Measurements from ENCODE around the gene IL22RA1. TPM values are rescaled to one million over a fixed set of nuclear protein-coding genes. Genes with fewer than 3 reads are reported as not detected.

Gene IL22RA1
- total and polyA plus RNA-seq, 7 experiments from 2014 or later: not detected

DNA sequence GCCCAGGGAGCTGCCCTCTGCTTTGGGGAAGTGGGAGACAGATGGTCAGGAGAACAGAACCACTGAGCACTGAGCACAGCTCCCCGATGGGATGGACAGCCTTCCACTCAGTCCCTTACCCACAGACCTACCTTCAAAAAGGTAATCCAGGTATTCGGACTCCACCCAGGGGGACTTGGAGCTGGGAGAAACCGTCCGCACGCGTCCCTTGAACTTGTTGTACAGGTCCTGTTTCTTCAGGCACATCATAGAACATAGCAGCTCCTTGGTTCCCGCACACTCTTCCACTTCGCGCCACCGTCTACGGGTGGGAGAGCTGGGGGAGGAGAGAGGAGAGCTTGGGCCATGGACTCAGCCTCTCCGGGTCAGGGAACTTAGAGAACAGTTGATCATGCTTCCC, 26.3 kb upstream of the IL22RA1 start:
- Mint-ChIP-seq H3K27me3 (peaks cover 0 to 4% (median 0%) of the 10 kb centered on the region in 5 donors), H3K4me1 (no peaks in the 10 kb centered on the region), H3K4me3 (no peak overlapping the region), H3K9me3 (no peaks in the 10 kb centered on the region), H3K36me3 (peaks cover 0 to 20% (median 6%) of the 10 kb centered on the region in 5 donors), H3K27ac (no peak overlapping the region)
- no peak overlapping the region for H3K4me3 ChIP-seq (ENCODE audit: low read length)
- intact Hi-C loops (cut with micrococcal nuclease): no loop called here
- DNase-seq (no peak), ATAC-seq (no peak)
- H3K36me3 ChIP-seq (ENCODE audit: control insufficient read depth in 2 of 3, insufficient read depth in 3 of 3, low read length in 3 of 3): no peaks in the 10 kb centered on the region
- CTCF ChIA-PET: no interaction called here
- no peaks in the 10 kb centered on the region for H3K9me3 ChIP-seq (ENCODE audit: control insufficient read depth in 2 of 3, low read length in 3 of 3)
- no peaks in the 10 kb centered on the region for H3K4me1 ChIP-seq (ENCODE audit: control insufficient read depth in 2 of 2, insufficient read depth in 2 of 2, low read length in 2 of 2)
- no peak overlapping the region for H3K27ac ChIP-seq (ENCODE audit: low read depth, low read length)
- H3K27me3 ChIP-seq (ENCODE audit: control insufficient read depth in 2 of 2, insufficient read depth in 2 of 2, low read length in 2 of 2): no peaks in the 10 kb centered on the region
- POLR2A ChIA-PET: interaction anchor here (0.7 kb wide), 1 partner anchor 89 kb away, joined by 4 read pairs; no protein-coding TSS in a partner anchor

DNA sequence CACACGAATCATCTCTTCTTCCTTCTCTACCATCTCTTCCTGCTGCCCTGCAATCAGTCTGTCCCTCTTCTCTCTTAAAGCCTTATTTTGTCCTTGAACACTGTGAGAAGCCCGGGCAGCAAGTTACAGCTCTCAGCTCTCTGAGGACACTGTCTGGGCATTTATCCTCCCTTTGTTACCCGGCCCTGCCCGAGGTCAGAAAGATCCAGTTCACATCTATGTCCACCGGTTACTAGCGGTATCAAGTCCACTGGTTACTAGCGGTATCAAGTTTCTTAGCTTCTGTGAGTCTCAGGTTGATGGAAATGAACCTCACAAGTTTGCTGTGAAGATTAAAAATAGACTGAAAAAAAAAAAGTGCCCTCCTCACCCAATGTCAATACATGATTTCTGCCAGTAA, 25.3 kb upstream of the IL22RA1 start:
- Mint-ChIP-seq H3K27ac (no peak overlapping the region), H3K36me3 (peaks cover 0 to 14% (median 3%) of the 10 kb centered on the region in 5 donors), H3K4me1 (no peaks in the 10 kb centered on the region), H3K4me3 (no peak overlapping the region), H3K9me3 (no peaks in the 10 kb centered on the region), H3K27me3 (peaks cover 0 to 1% (median 0%) of the 10 kb centered on the region in 5 donors)
- no peak for DNase-seq
- Histone ChIP-seq H3K36me3 (ENCODE audit: control insufficient read depth in 2 of 3, insufficient read depth in 3 of 3, low read length in 3 of 3) (no peaks in the 10 kb centered on the region), H3K4me3 (ENCODE audit: low read length) (no peak overlapping the region), H3K27me3 (ENCODE audit: control insufficient read depth in 2 of 2, insufficient read depth in 2 of 2, low read length in 2 of 2) (no peaks in the 10 kb centered on the region), H3K4me1 (ENCODE audit: control insufficient read depth in 2 of 2, insufficient read depth in 2 of 2, low read length in 2 of 2) (no peaks in the 10 kb centered on the region), H3K9me3 (ENCODE audit: control insufficient read depth in 2 of 3, low read length in 3 of 3) (no peaks in the 10 kb centered on the region), H3K27ac (ENCODE audit: low read depth, low read length) (no peak overlapping the region)
- ChIA-PET POLR2A (interaction anchor here (0.7 kb wide), 1 partner anchor 88 kb away, joined by 4 read pairs; no protein-coding TSS in a partner anchor), CTCF (no interaction called here)
- intact Hi-C loops (cut with micrococcal nuclease): no loop called here
- no peak for ATAC-seq

DNA sequence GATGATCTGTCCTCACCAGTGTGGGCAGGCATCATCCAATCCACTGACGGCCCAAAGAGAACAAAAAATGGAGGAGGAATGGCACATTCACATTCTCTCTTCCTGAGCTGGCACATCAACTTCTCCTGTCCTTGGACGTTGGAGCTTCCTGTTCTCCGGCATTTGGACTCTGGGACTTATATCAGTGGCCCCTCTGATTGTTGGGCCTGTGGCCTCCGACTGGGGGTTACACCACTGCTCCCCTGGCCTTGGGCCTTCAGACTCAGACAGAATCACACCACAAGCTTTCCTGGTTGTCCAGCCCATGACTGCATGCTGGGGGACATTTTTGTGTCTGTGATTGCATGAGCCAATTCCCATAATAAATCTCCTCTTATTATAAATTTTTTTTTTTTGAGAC, 24.1 kb upstream of the IL22RA1 start:
- Histone ChIP-seq H3K36me3 (ENCODE audit: control insufficient read depth in 2 of 3, insufficient read depth in 3 of 3, low read length in 3 of 3) (no peaks in the 10 kb centered on the region), H3K4me3 (ENCODE audit: low read length) (no peak overlapping the region), H3K27ac (ENCODE audit: low read depth, low read length) (no peak overlapping the region), H3K9me3 (ENCODE audit: control insufficient read depth in 2 of 3, low read length in 3 of 3) (no peaks in the 10 kb centered on the region), H3K27me3 (ENCODE audit: control insufficient read depth in 2 of 2, insufficient read depth in 2 of 2, low read length in 2 of 2) (no peaks in the 10 kb centered on the region), H3K4me1 (ENCODE audit: control insufficient read depth in 2 of 2, insufficient read depth in 2 of 2, low read length in 2 of 2) (no peaks in the 10 kb centered on the region)
- H3K27ac Mint-ChIP-seq: no peak overlapping the region
- H3K4me1 Mint-ChIP-seq: peaks cover 0 to 5% (median 4%) of the 10 kb centered on the region in 7 donors
- peaks cover 0 to 14% (median 3%) of the 10 kb centered on the region in 5 donors for H3K36me3 Mint-ChIP-seq
- CTCF ChIA-PET: no interaction called here
- intact Hi-C loops (cut with micrococcal nuclease): no loop called here
- POLR2A ChIA-PET: no interaction called here
- no peaks in the 10 kb centered on the region for H3K9me3 Mint-ChIP-seq
- no peaks in the 10 kb centered on the region for H3K27me3 Mint-ChIP-seq
- DNase-seq: no peak
- ATAC-seq: no peak
- no peak overlapping the region for H3K4me3 Mint-ChIP-seq

DNA sequence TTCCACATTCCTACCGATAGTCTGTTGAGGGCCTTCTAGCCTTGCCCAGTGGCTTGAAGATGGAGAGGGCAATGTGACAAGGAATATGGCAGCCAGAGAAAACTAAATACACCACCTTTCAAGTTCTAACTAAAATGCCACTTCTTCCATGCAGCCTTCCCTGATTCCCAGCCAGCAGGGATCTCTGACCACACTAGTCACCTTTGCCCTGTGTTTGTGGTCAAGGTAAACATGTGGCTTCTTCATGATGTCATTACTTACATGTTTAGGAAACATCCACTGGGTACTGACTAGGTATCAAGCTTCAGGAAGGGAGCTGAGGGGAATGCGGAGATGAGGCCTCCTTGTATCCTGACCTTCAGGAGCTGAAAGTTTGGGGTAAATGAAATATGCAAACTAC, 22.6 kb upstream of the IL22RA1 start:
- no peaks in the 10 kb centered on the region for H3K9me3 ChIP-seq (ENCODE audit: control insufficient read depth in 2 of 3, low read length in 3 of 3)
- no peaks in the 10 kb centered on the region for H3K4me1 ChIP-seq (ENCODE audit: control insufficient read depth in 2 of 2, insufficient read depth in 2 of 2, low read length in 2 of 2)
- no peak for DNase-seq
- no peak overlapping the region for H3K4me3 ChIP-seq (ENCODE audit: low read length)
- ChIA-PET CTCF (no interaction called here), POLR2A (no interaction called here)
- H3K27me3 Mint-ChIP-seq: no peaks in the 10 kb centered on the region
- H3K27ac ChIP-seq (ENCODE audit: low read depth, low read length): no peak overlapping the region
- H3K27ac Mint-ChIP-seq: peak overlapping the region in 1 of 9 donors; percentile 43
- H3K4me3 Mint-ChIP-seq: no peak overlapping the region
- no peaks in the 10 kb centered on the region for H3K9me3 Mint-ChIP-seq
- H3K4me1 Mint-ChIP-seq: peaks cover 0 to 7% (median 4%) of the 10 kb centered on the region in 7 donors
- H3K27me3 ChIP-seq (ENCODE audit: control insufficient read depth in 2 of 2, insufficient read depth in 2 of 2, low read length in 2 of 2): no peaks in the 10 kb centered on the region
- no peak for ATAC-seq
- peaks cover 0 to 14% (median 3%) of the 10 kb centered on the region in 5 donors for H3K36me3 Mint-ChIP-seq
- intact Hi-C loops (cut with micrococcal nuclease): no loop called here
- no peaks in the 10 kb centered on the region for H3K36me3 ChIP-seq (ENCODE audit: control insufficient read depth in 2 of 3, insufficient read depth in 3 of 3, low read length in 3 of 3)

DNA sequence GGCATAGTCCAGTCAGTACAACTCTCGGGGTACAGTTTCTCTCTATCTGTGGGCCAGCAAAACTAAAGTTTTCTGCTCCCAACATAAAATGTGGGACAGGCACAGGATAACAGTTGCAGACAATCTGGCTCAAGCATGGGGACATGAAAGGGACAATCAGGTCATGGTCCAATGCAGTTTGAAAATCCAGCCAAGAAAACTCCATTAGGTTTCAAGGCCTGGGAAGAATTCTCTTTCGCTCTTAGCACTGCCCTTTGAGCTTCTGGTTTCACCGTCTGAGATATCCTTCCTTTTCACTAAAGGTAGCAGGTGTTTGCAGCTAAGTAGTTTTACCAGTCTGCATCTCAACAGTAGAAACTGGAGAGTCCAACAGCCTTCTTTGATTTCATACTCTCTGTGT, 21.1 kb upstream of the IL22RA1 start:
- no peaks in the 10 kb centered on the region for H3K4me1 ChIP-seq (ENCODE audit: control insufficient read depth in 2 of 2, insufficient read depth in 2 of 2, low read length in 2 of 2)
- ATAC-seq (no peak), DNase-seq (no peak)
- H3K27ac ChIP-seq (ENCODE audit: low read depth, low read length): no peak overlapping the region
- H3K9me3 ChIP-seq (ENCODE audit: control insufficient read depth in 2 of 3, low read length in 3 of 3): no peaks in the 10 kb centered on the region
- ChIA-PET CTCF (no interaction called here), POLR2A (no interaction called here)
- no peaks in the 10 kb centered on the region for H3K27me3 ChIP-seq (ENCODE audit: control insufficient read depth in 2 of 2, insufficient read depth in 2 of 2, low read length in 2 of 2)
- H3K27me3 Mint-ChIP-seq: no peaks in the 10 kb centered on the region
- peaks cover 0 to 7% (median 4%) of the 10 kb centered on the region in 7 donors for H3K4me1 Mint-ChIP-seq
- peaks cover 0 to 2% (median 0%) of the 10 kb centered on the region in 11 donors for H3K9me3 Mint-ChIP-seq
- intact Hi-C loops (cut with micrococcal nuclease): no loop called here
- no peak overlapping the region for H3K4me3 ChIP-seq (ENCODE audit: low read length)
- no peak overlapping the region for H3K27ac Mint-ChIP-seq
- no peaks in the 10 kb centered on the region for H3K36me3 ChIP-seq (ENCODE audit: control insufficient read depth in 2 of 3, insufficient read depth in 3 of 3, low read length in 3 of 3)
- peaks cover 0 to 14% (median 3%) of the 10 kb centered on the region in 5 donors for H3K36me3 Mint-ChIP-seq
- no peak overlapping the region for H3K4me3 Mint-ChIP-seq

DNA sequence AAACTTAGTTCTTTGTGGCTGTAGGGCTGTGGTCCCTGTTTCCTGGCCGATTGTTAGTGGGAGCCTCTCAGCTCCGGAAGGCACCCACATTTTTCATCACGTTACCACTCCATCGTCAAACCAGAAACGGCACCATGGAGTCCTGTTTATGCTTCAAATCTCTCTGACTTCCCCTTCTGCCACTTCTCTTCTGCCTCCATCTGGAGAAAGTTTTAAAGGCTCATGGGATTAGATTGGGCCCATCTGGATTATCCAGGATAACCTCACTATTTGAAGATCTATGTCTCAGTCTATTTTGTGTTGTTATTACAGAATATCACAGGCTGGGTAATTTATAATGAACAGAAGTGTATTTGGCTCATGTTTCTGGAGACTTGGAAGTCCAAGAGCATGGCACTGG, 19.3 kb upstream of the IL22RA1 start:
- ChIA-PET POLR2A (no interaction called here), CTCF (no interaction called here)
- no peak overlapping the region for H3K4me3 Mint-ChIP-seq
- peaks cover 0 to 11% (median 0%) of the 10 kb centered on the region in 5 donors for H3K36me3 Mint-ChIP-seq
- DNase-seq (no peak), ATAC-seq (no peak)
- H3K4me1 Mint-ChIP-seq: peaks cover 0 to 7% (median 4%) of the 10 kb centered on the region in 7 donors
- Histone ChIP-seq H3K4me3 (ENCODE audit: low read length) (no peak overlapping the region), H3K27ac (ENCODE audit: low read depth, low read length) (no peak overlapping the region), H3K36me3 (ENCODE audit: control insufficient read depth in 2 of 3, insufficient read depth in 3 of 3, low read length in 3 of 3) (no peaks in the 10 kb centered on the region), H3K9me3 (ENCODE audit: control insufficient read depth in 2 of 3, low read length in 3 of 3) (no peaks in the 10 kb centered on the region), H3K4me1 (ENCODE audit: control insufficient read depth in 2 of 2, insufficient read depth in 2 of 2, low read length in 2 of 2) (no peaks in the 10 kb centered on the region), H3K27me3 (ENCODE audit: control insufficient read depth in 2 of 2, insufficient read depth in 2 of 2, low read length in 2 of 2) (no peaks in the 10 kb centered on the region)
- intact Hi-C loops (cut with micrococcal nuclease): no loop called here
- H3K9me3 Mint-ChIP-seq: peaks cover 0 to 2% (median 0%) of the 10 kb centered on the region in 11 donors
- peak overlapping the region in 2 of 9 donors; percentile 7 to 53 for H3K27ac Mint-ChIP-seq
- no peaks in the 10 kb centered on the region for H3K27me3 Mint-ChIP-seq

DNA sequence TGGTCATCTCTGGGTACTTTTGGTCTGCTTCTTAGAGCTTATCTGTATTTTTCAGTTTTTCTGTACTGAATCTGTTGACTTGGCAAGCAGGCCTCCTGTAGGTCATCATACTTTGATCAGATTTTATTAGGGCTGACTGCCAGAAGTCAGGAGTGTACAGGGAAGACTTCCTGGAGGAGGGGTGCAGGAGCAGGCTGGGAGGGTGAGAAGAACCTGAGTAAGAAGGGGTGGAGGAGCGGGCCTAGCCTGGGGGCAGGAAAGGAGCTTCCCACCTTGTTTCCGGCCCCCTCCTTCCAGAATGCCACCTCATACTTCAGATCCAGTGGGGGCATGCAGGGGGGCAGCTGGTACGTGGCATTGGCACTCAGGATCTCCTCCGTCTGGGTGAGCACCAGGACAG, 18.3 kb upstream of the IL22RA1 start:
- intact Hi-C loops (cut with micrococcal nuclease): no loop called here
- H3K36me3 ChIP-seq (ENCODE audit: control insufficient read depth in 2 of 3, insufficient read depth in 3 of 3, low read length in 3 of 3): no peaks in the 10 kb centered on the region

More for the DNA sequence above, 18.3 kb upstream of the IL22RA1 start:
- Histone ChIP-seq H3K4me1 (ENCODE audit: control insufficient read depth in 2 of 2, insufficient read depth in 2 of 2, low read length in 2 of 2) (no peaks in the 10 kb centered on the region), H3K9me3 (ENCODE audit: control insufficient read depth in 2 of 3, low read length in 3 of 3) (no peaks in the 10 kb centered on the region), H3K27me3 (ENCODE audit: control insufficient read depth in 2 of 2, insufficient read depth in 2 of 2, low read length in 2 of 2) (no peaks in the 10 kb centered on the region), H3K27ac (ENCODE audit: low read depth, low read length) (no peak overlapping the region), H3K4me3 (ENCODE audit: low read length) (no peak overlapping the region)
- H3K4me3 Mint-ChIP-seq: no peak overlapping the region
- ATAC-seq: no peak
- CTCF ChIA-PET: no interaction called here
- peaks cover 0 to 2% (median 0%) of the 10 kb centered on the region in 11 donors for H3K9me3 Mint-ChIP-seq
- peaks cover 0 to 7% (median 0%) of the 10 kb centered on the region in 5 donors for H3K36me3 Mint-ChIP-seq
- POLR2A ChIA-PET: no interaction called here
- H3K27me3 Mint-ChIP-seq: no peaks in the 10 kb centered on the region
- DNase-seq: no peak
- peaks cover 0 to 7% (median 4%) of the 10 kb centered on the region in 7 donors for H3K4me1 Mint-ChIP-seq
- peak overlapping the region in 1 of 9 donors; percentile 16 for H3K27ac Mint-ChIP-seq

All from naive thymus-derived CD4-positive, alpha-beta T cell (primary cell).